ENCODE data around the gene RBM14.

- TF ChIP-seq TARDBP (IDR thresholded peaks at IDR 0.05) (no peak), ZNF384 (IDR thresholded peaks at IDR 0.05) (no peak), FOXM1 (IDR thresholded peaks at IDR 0.05; ENCODE audit: borderline replicate concordance) (no peak), SP1 (IDR thresholded peaks at IDR 0.05) (no peak), L3MBTL2 (conservative IDR thresholded peaks at IDR 0.05) (no peak), ELF4 (IDR thresholded peaks at IDR 0.05) (no peak), PKNOX1 (IDR thresholded peaks at IDR 0.05) (no peak), SUZ12 (IDR thresholded peaks at IDR 0.05) (no peak), FOXK2 (IDR thresholded peaks at IDR 0.05) (no peak)
Observed at GRCh38 chr11:66646828-66647227, 30.4 kb downstream of the RBM14 start.
